C4-2B (cell line): ENCODE measurements around the gene DOCK10.

ENCODE experiments used
- ZFX ChIP-seq: fragments of 450-650 bp; IDR thresholded peaks from 2 replicates; pipeline ENCODE4 v1.6.1; 2017
- TF ChIP-seq, protein P1 (sequence below): fragments of 450-650 bp; conservative IDR thresholded peaks from 2 replicates; pipeline ENCODE4 v1.5.1; 2017; ENCODE audit warnings: mild to moderate bottlenecking

DNA sequence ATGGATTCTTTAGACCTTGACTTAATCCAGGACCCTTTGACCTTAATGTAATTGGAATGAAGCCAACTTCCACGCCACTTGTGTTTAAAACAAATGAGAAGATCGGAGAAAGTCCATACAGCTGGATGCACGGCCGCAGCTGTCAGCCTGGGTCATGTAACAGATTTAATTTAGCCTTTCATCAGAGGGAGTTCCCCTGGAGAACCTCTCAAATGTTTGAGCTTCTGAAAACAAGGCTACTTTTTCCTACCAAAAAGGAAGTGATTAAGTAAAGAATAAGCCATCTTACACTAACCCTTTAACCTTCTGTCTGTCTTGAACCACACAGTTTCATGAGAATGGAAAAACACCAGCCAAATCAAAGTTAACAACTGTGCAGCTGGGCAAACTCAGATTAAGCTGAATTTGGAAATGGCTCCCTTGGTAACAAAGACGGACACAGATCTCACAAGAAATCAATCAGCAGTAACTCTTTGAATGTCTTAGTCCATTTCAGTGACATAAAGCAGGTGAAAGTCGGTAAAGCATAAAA is 103.6 kb downstream of the DOCK10 start:
- TF ChIP-seq, protein P1, sequence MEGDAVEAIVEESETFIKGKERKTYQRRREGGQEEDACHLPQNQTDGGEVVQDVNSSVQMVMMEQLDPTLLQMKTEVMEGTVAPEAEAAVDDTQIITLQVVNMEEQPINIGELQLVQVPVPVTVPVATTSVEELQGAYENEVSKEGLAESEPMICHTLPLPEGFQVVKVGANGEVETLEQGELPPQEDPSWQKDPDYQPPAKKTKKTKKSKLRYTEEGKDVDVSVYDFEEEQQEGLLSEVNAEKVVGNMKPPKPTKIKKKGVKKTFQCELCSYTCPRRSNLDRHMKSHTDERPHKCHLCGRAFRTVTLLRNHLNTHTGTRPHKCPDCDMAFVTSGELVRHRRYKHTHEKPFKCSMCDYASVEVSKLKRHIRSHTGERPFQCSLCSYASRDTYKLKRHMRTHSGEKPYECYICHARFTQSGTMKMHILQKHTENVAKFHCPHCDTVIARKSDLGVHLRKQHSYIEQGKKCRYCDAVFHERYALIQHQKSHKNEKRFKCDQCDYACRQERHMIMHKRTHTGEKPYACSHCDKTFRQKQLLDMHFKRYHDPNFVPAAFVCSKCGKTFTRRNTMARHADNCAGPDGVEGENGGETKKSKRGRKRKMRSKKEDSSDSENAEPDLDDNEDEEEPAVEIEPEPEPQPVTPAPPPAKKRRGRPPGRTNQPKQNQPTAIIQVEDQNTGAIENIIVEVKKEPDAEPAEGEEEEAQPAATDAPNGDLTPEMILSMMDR, result no peak
- TF ChIP-seq ZFX, result no peak
